GM12865 (cell line): ENCODE results near the gene HES4.

Experiments
- DNase-seq: peaks from one replicate; pipeline ENCODE4 v3.0.0; 2010; ENCODE audit warnings: low read depth
- H3K4me3 ChIP-seq: 2 replicates; pipeline ENCODE4 v1.5.1; 2011; ENCODE audit warnings: mild to moderate bottlenecking, low read depth, low read length, control low read depth
- CTCF ChIP-seq: IDR thresholded peaks from 2 replicates; pipeline ENCODE4 v1.5.1; 2011; ENCODE audit warnings: low read length, control low read depth, low read depth, inconsistent platforms; ENCODE audit not compliant: insufficient read depth; ENCODE audit errors: missing control alignments

HES4 gene

DNA sequence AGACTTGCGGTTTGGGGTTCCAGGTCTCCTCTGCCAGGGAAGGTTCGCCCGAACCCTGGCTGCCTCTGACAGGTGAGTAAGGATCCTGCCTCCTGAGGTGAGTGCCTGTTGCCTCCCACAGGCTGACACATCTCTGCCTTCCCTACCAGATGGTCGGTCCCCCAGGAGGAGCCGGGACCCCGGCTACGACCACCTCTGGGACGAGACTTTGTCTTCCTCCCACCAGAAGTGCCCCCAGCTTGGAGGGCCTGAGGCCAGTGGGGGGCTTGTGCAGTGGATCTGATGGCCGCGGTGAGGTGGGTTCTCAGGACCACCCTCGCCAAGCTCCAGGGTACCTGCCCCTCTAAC lies 25.6 kb downstream of the HES4 start:
- TF ChIP-seq CTCF, result no peak
- no peak for DNase-seq
- no peak overlapping the region for H3K4me3 ChIP-seq

DNA sequence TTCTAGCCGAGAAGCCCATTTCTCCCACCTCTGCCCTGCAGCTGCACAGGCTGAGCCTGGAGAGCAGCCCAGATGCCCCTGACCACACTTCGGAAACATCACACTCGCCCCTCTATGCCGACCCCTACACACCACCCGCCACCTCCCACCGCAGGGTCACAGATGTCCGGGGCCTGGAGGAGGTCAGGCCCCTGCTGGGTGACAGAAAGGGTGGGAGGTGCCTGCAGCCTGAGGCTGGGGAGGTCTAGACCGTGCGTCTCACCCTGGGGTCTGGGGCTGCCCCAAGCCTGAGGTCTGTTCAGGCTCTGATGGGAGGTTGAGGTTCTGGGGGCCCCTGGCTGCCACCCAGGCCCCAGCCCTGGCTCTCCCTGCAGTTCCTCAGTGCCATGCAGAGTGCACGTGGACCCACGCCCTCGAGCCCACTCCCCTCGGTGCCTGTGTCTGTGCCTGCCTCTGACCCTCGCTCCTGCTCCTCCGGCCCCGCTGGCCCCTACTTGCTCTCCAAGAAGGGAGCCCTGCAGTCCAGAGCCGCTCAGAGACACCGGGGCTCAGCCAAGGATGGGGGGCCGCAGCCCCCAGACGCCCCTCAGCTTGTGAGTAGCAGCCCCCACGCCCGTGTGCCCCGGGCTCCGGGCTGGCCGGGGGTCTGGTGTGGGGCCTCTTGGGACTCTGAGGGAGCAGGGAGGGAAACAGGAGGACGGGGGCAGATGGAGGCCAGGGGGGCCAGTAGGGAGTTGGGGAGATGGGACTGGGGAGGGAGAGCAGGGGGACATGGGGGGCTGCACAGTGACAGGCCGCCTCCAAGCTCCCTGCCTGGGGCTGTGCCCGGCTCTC lies 26.2 kb downstream of the HES4 start:
- H3K4me3 ChIP-seq, result no peak overlapping the region
- DNase-seq, result no peak
- TF ChIP-seq CTCF, result no peak

- no peak for TF ChIP-seq CTCF
- H3K4me3 ChIP-seq, result no peak overlapping the region
- DNase-seq, result no peak
Observed at GRCh38 chr1:972726-973458, 27.0 kb downstream of the HES4 start.

DNA sequence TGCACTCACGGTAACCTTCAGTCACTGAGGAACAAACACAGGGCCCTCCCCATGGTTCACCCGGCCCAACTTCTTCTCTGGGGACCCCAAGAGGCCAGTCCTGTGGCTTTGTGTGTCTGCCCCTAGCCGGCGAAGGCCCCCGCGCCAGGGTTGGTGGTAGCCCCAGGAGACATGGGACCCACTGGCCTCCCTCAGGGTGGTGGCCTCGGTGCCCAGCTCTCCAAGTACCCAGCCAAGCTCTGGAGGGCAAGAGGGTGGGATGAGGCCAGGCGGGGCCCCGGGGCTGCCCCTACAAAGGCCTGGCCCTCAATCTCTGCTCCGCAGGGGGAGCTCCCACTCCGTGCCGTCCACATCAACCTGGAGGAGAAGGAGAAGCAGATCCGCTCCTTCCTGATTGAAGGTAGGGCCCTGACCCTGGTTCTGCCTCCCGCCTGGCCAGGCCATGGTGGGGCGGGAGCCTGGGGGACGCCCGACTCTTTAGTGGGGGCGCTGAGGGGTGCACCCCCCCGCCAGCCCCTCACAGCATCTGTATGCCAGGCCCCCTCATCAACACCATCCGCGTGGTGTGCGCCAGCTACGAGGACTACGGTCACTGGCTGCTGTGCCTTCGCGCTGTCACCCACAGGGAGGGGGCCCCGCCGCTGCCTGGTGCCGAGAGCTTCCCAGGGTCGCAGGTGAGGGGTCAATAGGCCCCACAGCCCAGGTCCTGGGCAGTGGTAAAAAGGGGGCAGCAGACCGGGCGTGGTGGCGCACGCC lies 28.0 kb downstream of the HES4 start:
- DNase-seq, result no peak
- TF ChIP-seq CTCF, result no peak

GRCh38 chr1:970973-971730 lies 28.7 kb downstream of the HES4 start:
- DNase-seq, result no peak
- no peak for TF ChIP-seq CTCF
- no peak overlapping the region for H3K4me3 ChIP-seq

More for the DNA sequence above, 28.0 kb downstream of the HES4 start:
- H3K4me3 ChIP-seq, result no peak overlapping the region

- no peak for DNase-seq
- TF ChIP-seq CTCF, result no peak
- H3K4me3 ChIP-seq, result no peak overlapping the region
Observed at GRCh38 chr1:970242-970972, 29.5 kb downstream of the HES4 start.
